GM18951 (cell line): ENCODE data around the gene ANKS3.

Experiments
- POLR2A ChIP-seq: IDR thresholded peaks from 4 replicates; pipeline ENCODE4 v1.6.1; 2011; ENCODE audit warnings: mild to moderate bottlenecking; ENCODE audit not compliant: insufficient read length, insufficient read depth; ENCODE audit errors: extremely low read depth
- in situ Hi-C: fragments of 300-500 bp; cut with MboI; formaldehyde crosslinking; loops from one replicate; pipeline ENCODE4 v1.12.0; 2022; ENCODE audit warnings: low sequenced_read_pairs, mixed read lengths, inconsistent platforms; ENCODE audit not compliant: unreplicated experiment

The ANKS3 gene

GRCh38 chr16:4692460-4693295 is 41.4 kb downstream of the ANKS3 start:
- TF ChIP-seq POLR2A, result no peak
- in situ Hi-C loops, result no loop called here

- in situ Hi-C loops, result no loop called here
- no peak for TF ChIP-seq POLR2A
Observed at GRCh38 chr16:4691666-4692412, 42.2 kb downstream of the ANKS3 start.

DNA sequence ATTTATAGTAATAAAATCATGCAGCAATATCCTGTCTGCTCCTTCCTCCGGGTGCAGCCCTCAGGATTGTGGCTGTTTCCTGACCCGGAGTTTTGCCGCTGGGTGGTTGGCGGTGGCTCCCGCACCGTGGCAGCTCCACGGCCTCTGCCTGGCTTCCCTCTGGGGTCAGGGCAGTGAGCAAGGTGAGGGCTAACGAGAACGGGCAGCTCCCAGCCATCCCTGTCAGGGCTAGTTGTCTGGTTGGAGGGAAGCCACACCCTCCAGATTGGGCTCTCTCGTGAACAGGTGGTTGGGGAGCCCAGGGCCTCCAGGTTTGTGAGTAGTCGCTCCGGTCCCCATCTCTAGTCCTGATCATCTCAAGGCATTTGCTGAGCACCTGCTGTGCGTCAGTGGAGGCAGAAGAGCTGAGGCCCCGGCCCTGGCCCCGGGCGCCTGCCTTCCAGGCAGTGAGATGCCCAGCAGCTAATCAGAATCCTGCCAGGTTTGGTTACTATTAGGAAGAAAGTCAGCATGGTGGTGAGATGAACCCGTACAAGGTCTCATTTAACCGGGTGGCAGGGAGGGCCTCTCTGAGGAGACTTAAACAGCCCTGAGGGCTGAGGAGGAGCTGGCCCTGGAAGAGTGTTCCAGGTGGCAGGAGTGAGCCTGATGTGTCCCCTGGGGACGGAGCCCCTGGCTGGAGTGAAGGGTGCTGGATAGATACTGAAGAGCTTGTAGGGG is 43.0 kb downstream of the ANKS3 start:
- in situ Hi-C loops, result no loop called here
- no peak for TF ChIP-seq POLR2A

DNA sequence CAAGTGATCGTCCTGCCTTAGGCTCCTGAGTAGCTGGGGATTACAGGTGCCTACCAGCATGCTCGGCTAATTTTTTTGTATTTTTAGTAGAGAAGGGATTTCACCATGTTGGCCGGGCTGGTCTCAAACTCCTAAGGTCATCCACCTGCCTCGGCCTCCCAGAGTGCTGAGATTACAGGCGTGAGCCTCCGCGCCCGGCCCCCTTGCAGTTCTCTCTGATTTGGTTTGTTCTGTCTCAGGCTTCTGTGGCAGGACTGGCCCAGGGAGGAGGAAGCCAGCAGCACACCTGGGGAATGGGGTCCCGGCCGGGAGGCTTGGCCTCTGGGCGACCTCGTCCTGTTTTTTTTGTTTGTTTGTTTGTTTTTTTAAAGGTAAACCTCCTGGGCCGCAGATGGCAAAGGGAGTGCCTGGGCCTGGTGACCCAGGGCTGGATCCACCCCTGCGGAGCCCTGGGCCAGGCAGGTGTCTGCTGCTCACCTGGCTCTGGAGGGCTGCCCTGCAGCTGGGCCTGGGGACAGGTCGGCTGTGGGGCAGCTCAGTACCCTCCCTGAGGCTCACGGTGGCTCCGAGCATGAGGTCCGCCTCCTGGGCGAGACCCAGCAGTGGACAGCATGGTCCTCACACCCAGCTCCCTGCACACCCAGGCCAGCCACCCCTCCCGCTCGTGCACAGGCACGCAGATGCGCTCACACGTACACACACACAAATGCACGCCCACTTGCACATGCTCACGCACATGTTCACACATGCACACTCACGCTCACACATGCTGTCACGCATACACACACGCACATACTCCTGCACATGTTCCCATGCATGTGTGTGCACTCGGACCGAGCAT is 44.0 kb downstream of the ANKS3 start:
- in situ Hi-C loops, result no loop called here

DNA sequence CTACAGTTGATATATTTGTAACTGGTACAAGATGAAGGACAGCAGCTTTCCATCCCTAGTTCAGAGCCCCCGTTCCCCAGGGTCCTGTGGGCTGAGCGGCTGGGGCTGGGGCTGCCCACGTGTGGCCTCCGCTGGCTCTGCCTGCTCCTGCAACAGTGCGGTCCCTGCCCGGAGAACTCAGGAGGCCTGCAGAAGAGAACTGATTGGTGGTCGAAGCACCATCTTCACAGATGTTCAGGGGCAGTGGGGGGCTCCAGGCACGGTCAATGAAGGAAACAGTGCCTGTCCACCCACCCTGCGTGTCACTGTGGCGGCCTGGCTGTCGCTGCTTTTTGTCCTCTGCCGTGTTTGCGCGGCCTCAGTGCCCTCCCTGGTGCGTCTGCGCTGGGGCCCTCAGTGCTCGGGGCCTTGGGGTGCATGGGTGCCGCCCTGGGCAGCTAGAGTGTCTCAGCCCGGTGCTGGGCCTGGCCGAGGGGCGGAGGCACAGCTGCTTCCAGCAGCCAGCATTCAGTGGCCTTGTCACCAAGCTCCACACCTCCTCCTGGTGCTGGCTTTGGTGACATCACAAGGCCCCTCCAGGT is 44.9 kb downstream of the ANKS3 start:
- TF ChIP-seq POLR2A, result no peak
- in situ Hi-C loops, result no loop called here

More for the DNA sequence above, 44.0 kb downstream of the ANKS3 start:
- no peak for TF ChIP-seq POLR2A

DNA sequence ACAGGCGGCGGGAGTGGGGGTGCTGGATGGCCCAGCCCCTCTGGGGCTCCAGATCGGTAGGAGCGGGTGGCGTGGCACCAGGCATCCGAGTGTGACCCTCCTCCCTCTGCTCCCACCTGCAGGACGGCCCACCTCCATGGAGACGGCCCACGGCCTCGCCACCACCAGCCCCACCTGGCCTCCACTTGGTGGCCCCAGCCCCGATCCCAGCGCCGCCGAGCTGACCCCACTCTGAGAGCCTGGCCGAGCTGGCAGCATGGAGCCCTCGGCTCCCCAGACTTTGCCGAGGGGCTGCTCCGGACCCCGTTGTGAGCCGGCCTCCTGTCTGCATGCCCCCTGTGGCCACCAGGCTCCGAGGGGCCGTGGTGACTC is 45.4 kb downstream of the ANKS3 start:
- in situ Hi-C loops, result no loop called here
- TF ChIP-seq POLR2A, result no peak

DNA sequence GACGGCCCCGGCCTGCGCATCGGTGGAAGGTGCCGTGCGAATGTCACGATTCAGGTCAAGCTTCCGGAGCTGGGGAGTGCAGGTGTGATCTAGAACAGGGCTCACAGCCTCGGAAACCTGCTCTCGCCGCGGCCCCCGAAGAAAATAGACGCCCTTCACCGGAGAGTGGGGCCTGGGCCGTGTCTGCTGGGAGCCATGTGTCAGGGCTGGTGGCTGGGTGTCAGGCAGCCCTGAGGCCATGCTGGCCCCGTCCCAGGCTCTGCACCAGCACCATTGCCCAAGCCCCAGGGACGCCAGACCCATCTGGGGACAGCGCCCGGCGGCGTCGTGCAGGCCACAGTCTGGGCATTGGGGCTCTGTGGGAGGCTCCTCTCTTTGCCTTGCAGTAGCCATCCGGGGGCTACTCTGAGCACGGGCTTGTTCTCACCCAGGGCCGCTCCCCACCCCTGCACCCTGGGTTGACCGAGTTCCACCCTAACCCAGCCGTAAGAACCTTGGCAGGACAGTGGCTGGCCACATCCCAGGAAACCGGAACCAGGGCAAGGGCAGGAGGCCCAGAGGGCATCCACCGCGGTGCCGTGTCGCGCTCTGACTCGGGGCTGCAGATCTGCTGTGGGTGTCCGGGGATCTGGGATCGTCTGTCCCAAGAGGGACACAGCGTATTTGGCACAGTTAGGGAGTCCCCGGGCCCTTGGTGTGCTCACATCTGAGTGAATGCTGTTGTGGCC is 46.0 kb downstream of the ANKS3 start:
- in situ Hi-C loops, result no loop called here
- no peak for TF ChIP-seq POLR2A

DNA sequence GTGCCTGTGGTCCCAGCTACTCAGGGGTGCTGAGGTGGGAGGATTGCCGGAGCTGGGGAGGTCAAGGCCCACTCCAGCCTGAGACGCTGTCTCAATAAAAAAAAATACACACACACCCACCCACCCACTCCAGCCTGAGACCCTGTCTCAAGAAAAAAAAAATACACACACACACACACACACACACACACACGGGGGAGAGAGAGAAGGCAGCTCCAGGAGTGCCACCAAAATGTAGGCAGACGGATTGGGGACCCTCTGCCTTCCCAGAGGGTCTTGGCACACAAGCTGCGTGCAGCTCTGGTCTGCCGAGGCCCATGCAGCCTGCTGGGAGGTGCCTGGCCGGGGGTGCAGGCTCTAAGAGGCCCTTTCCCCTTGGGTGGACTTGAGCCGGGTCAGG is 46.7 kb downstream of the ANKS3 start:
- in situ Hi-C loops, result no loop called here
- no peak for TF ChIP-seq POLR2A

GRCh38 chr16:4686497-4687210 is 47.4 kb downstream of the ANKS3 start:
- in situ Hi-C loops, result no loop called here
- no peak for TF ChIP-seq POLR2A

DNA sequence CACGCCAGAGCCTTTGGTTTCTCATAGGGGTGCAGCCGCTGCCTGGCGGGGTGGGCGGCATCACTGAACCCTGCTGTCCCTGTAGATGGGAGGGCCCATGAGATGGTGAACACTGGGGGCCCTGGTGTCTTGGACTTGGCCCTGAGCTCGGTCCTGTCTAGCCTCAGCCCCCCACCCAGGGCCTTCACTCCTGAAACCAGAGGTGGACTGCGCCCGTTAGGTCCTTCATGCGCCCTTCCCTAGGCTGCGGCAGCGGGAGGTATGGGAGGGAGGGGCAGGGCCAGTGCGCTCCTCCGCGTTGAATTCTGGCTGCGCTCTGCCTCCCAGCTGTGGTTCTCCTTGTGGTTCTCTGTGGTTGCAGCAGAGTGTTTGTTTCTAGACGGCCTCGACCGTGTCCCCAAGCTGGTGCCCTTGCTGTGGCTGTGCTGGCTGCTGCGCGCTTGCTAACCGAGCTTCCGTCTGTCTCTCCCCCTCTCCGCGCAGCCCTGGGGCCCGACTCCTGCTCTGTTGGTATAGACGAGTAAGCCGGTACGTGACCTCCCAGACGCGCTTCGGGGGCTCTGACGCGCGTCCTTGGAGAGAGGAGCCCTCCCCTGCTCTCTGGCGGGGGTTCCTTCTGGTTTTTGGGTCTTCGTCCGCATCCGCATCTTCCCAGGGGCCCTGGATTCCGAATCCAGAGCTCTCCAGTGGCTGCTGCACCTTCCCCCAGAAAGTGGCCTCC is 48.1 kb downstream of the ANKS3 start:
- TF ChIP-seq POLR2A, result no peak
- in situ Hi-C loops, result no loop called here

GRCh38 chr16:4685292-4685691 is 48.8 kb downstream of the ANKS3 start:
- in situ Hi-C loops, result no loop called here
- TF ChIP-seq POLR2A, result no peak
